ENCODE measurements around the gene HS6ST2. TPM values are rescaled to one million over a fixed set of nuclear protein-coding genes. Genes with fewer than 3 reads are reported as not detected.
"Not testable (repeated sequence)": the region's sequence is repeated elsewhere in the genome, so short reads cannot be mapped to it uniquely, and the experiment has no call there.

The HS6ST2 gene
- polyA plus RNA-seq, 1 donor (not counting 4 experiments of a cell fraction or from before 2014, with no cell fraction given): 0.43 TPM

DNA sequence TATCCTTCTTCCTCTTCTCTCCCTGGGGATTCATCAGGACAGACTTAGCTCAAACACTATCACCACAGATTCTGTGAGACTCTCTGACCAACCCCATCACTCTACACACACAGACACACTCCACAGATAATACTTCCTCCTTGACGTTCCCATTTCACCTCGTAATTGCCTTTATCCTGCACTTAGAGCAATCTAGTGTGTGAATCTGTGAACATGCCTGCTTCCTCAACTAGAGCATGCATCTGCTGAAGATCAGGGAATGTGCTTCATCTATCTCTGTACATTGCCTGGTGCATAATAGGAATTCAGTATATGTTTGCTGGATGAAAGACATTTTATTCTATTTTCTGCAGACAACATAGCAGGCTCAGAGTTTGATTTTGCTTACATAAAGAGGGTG lies 25.1 kb upstream of the HS6ST2 start:
- no peak for TF ChIP-seq EZH2 (IDR thresholded peaks at IDR 0.05; ENCODE audit: low read length)
- TF ChIP-seq, protein P1, sequence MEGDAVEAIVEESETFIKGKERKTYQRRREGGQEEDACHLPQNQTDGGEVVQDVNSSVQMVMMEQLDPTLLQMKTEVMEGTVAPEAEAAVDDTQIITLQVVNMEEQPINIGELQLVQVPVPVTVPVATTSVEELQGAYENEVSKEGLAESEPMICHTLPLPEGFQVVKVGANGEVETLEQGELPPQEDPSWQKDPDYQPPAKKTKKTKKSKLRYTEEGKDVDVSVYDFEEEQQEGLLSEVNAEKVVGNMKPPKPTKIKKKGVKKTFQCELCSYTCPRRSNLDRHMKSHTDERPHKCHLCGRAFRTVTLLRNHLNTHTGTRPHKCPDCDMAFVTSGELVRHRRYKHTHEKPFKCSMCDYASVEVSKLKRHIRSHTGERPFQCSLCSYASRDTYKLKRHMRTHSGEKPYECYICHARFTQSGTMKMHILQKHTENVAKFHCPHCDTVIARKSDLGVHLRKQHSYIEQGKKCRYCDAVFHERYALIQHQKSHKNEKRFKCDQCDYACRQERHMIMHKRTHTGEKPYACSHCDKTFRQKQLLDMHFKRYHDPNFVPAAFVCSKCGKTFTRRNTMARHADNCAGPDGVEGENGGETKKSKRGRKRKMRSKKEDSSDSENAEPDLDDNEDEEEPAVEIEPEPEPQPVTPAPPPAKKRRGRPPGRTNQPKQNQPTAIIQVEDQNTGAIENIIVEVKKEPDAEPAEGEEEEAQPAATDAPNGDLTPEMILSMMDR (optimal IDR thresholded peaks at IDR 0.05 in 1 of 3, IDR thresholded peaks at IDR 0.05 in 1 of 3, conservative IDR thresholded peaks at IDR 0.05 in 1 of 3; ENCODE audit: extremely low read depth in 1 of 3, insufficient read depth in 2 of 3, low read length in 3 of 3): no peak
- H4K20me1 ChIP-seq (ENCODE audit: control insufficient read depth, extremely low read depth, insufficient read depth, low read length): no peaks in the 10 kb centered on the region
- no peaks in the 10 kb centered on the region for H3K36me3 ChIP-seq (ENCODE audit: control insufficient read depth in 2 of 2, extremely low read depth in 1 of 2, insufficient read depth in 2 of 2, low read length in 2 of 2)
- no peaks in the 10 kb centered on the region for H3K9me3 ChIP-seq (ENCODE audit: control insufficient read depth, low read depth, low read length)
- H2AFZ ChIP-seq (ENCODE audit: control insufficient read depth, low read length): no peak overlapping the region
- H3K4me3 ChIP-seq (ENCODE audit: control insufficient read depth in 2 of 3, extremely low read depth in 1 of 3, insufficient read depth in 2 of 3, low read depth in 1 of 3, low read length in 3 of 3): no peak overlapping the region
- H3K27me3 ChIP-seq (ENCODE audit: control insufficient read depth, extremely low read depth, insufficient read depth, low read length): no peaks in the 10 kb centered on the region
- H3K4me1 ChIP-seq (ENCODE audit: control insufficient read depth, extremely low read depth, insufficient read depth, low read length): no peaks in the 10 kb centered on the region
- dilution Hi-C loops (cut with MboI; ENCODE audit: extremely low pct_ligation_motif_present, low sequenced_read_pairs): no loop called here
- no peak overlapping the region for H3K9ac ChIP-seq (ENCODE audit: control insufficient read depth, extremely low read depth, insufficient read depth, low read length)
- H3K27ac ChIP-seq (ENCODE audit: control insufficient read depth, insufficient read depth, low read length): no peak overlapping the region
- no peak overlapping the region for H3K4me2 ChIP-seq (ENCODE audit: control insufficient read depth, extremely low read depth, insufficient read depth, low read depth, low read length)
- DNase-seq (ENCODE audit: low read depth, low spot score) (no peak), FAIRE-seq (no peak)
- H3K9me1 ChIP-seq (ENCODE audit: control insufficient read depth, extremely low read depth, insufficient read depth, low read length): no peaks in the 10 kb centered on the region
- no peaks in the 10 kb centered on the region for H3K79me2 ChIP-seq (ENCODE audit: control insufficient read depth, insufficient read depth, low read length)

DNA sequence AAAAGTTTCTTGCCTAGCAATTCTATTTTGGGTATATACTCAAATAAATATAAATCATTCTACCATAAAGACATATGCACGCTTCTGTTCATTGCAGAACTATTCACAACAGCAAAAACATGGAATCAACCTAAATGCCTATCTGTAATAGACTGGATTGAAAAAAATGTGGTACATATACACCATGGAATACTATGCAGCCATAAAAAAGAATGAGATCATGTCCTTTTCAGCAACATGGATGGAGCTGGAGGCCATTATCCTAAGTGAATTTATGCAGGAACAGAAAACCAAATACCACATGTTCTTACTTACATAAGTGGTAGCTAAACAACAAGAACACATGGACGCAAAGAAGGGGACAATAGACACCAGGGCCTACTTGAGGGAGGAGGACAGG lies 21.6 kb upstream of the HS6ST2 start:
- FAIRE-seq; H2AFZ ChIP-seq (ENCODE audit: control insufficient read depth, low read length); H3K27ac ChIP-seq (ENCODE audit: control insufficient read depth, insufficient read depth, low read length); H3K9me3 ChIP-seq (ENCODE audit: control insufficient read depth, low read depth, low read length); H3K9me1 ChIP-seq (ENCODE audit: control insufficient read depth, extremely low read depth, insufficient read depth, low read length); H3K27me3 ChIP-seq (ENCODE audit: control insufficient read depth, extremely low read depth, insufficient read depth, low read length); dilution Hi-C loops (cut with MboI; ENCODE audit: extremely low pct_ligation_motif_present, low sequenced_read_pairs); H3K79me2 ChIP-seq (ENCODE audit: control insufficient read depth, insufficient read depth, low read length); H4K20me1 ChIP-seq (ENCODE audit: control insufficient read depth, extremely low read depth, insufficient read depth, low read length); H3K9ac ChIP-seq (ENCODE audit: control insufficient read depth, extremely low read depth, insufficient read depth, low read length); H3K36me3 ChIP-seq (ENCODE audit: control insufficient read depth in 2 of 2, extremely low read depth in 1 of 2, insufficient read depth in 2 of 2, low read length in 2 of 2); H3K4me2 ChIP-seq (ENCODE audit: control insufficient read depth, extremely low read depth, insufficient read depth, low read depth, low read length); H3K4me1 ChIP-seq (ENCODE audit: control insufficient read depth, extremely low read depth, insufficient read depth, low read length); DNase-seq (ENCODE audit: low read depth, low spot score); H3K4me3 ChIP-seq (ENCODE audit: control insufficient read depth in 2 of 3, extremely low read depth in 1 of 3, insufficient read depth in 2 of 3, low read depth in 1 of 3, low read length in 3 of 3): not testable (repeated sequence)

DNA sequence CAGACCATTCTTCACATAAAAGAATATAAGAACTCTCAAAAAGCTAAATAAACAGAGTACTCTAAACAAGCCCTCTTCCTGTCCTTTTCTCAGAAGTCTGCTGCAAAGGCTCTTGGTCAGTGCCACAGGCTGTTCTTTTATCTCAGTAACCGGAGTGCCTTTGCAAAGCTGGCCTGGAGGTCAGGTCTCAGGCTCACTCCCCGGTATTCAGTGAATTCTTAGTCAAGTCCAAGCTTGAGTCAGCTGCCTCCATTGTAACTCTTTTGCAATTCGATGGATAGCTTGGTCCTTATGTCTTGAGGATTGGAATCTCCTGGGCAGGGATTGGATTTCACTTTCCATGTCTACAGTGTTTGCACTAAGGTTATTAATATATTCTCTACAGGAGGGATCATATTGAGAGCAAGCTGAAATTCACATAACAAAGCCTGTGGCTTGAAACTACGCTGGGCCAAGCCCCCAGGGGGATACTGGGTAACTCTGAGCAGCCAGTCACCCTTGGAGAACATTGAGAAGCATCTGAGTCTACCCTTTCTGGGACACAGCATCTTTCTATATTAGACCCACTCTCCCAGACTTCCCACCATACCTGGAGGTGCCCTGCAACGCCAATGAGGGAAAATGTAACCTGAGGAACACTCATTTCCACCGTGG lies 10.0 kb upstream of the HS6ST2 start:
- no peak overlapping the region for H3K4me3 ChIP-seq (ENCODE audit: control insufficient read depth in 2 of 3, extremely low read depth in 1 of 3, insufficient read depth in 2 of 3, low read depth in 1 of 3, low read length in 3 of 3)
- H3K27ac ChIP-seq (ENCODE audit: control insufficient read depth, insufficient read depth, low read length): no peak overlapping the region
- no peaks in the 10 kb centered on the region for H4K20me1 ChIP-seq (ENCODE audit: control insufficient read depth, extremely low read depth, insufficient read depth, low read length)
- H3K79me2 ChIP-seq (ENCODE audit: control insufficient read depth, insufficient read depth, low read length): no peaks in the 10 kb centered on the region
- no peak overlapping the region for H2AFZ ChIP-seq (ENCODE audit: control insufficient read depth, low read length)
- no peak for DNase-seq (ENCODE audit: low read depth, low spot score)
- no peaks in the 10 kb centered on the region for H3K9me1 ChIP-seq (ENCODE audit: control insufficient read depth, extremely low read depth, insufficient read depth, low read length)
- H3K9me3 ChIP-seq (ENCODE audit: control insufficient read depth, low read depth, low read length): no peaks in the 10 kb centered on the region
- H3K9ac ChIP-seq (ENCODE audit: control insufficient read depth, extremely low read depth, insufficient read depth, low read length): no peak overlapping the region
- FAIRE-seq: no peak
- H3K27me3 ChIP-seq (ENCODE audit: control insufficient read depth, extremely low read depth, insufficient read depth, low read length): peaks cover 3% of the 10 kb centered on the region
- no peaks in the 10 kb centered on the region for H3K36me3 ChIP-seq (ENCODE audit: control insufficient read depth in 2 of 2, extremely low read depth in 1 of 2, insufficient read depth in 2 of 2, low read length in 2 of 2)
- H3K4me2 ChIP-seq (ENCODE audit: control insufficient read depth, extremely low read depth, insufficient read depth, low read depth, low read length): no peak overlapping the region
- H3K4me1 ChIP-seq (ENCODE audit: control insufficient read depth, extremely low read depth, insufficient read depth, low read length): no peaks in the 10 kb centered on the region
- no peak for TF ChIP-seq EZH2 (IDR thresholded peaks at IDR 0.05; ENCODE audit: low read length)
- TF ChIP-seq, protein P1 (optimal IDR thresholded peaks at IDR 0.05 in 1 of 3, IDR thresholded peaks at IDR 0.05 in 1 of 3, conservative IDR thresholded peaks at IDR 0.05 in 1 of 3; ENCODE audit: extremely low read depth in 1 of 3, insufficient read depth in 2 of 3, low read length in 3 of 3): no peak
- dilution Hi-C loops (cut with MboI; ENCODE audit: extremely low pct_ligation_motif_present, low sequenced_read_pairs): no loop called here
